HG03280 (cell line): ENCODE measurements around the gene OR5A1.
"Not testable (repeated sequence)": the region's sequence is repeated elsewhere in the genome, so short reads cannot be mapped to it uniquely, and the experiment has no call there.

Experiments
- ATAC-seq: cut with Tn5 transposase; IDR thresholded peaks from one replicate; pipeline ENCODE4 v1.9.1; 2021; ENCODE audit warnings: mild to moderate bottlenecking, moderate library complexity; ENCODE audit not compliant: unreplicated experiment

OR5A1 gene

GRCh38 chr11:59436169-59436568, at the start of gene OR5A1:
Gene OR5A1 (plus strand): TSS chr11:59436469. CDS start chr11:59443169, 6,700 bp downstream.
- ATAC-seq, result no peak

- ATAC-seq, result no peak
These were observed 42.1 kb upstream of the OR5A1 start for GRCh38 chr11:59394186-59394585.

- no peak for ATAC-seq
These were observed 35.6 kb upstream of the OR5A1 start for GRCh38 chr11:59400461-59401261.

- ATAC-seq, result no peak
These were observed 35.1 kb upstream of the OR5A1 start for GRCh38 chr11:59401262-59401552.

GRCh38 chr11:59403546-59403945, 32.7 kb upstream of the OR5A1 start:
- ATAC-seq, result no peak

- ATAC-seq, result no peak
These were observed 22.6 kb upstream of the OR5A1 start for GRCh38 chr11:59413646-59414045.

GRCh38 chr11:59415111-59415510, 21.2 kb upstream of the OR5A1 start:
- ATAC-seq, result no peak

GRCh38 chr11:59416613-59417012, 19.7 kb upstream of the OR5A1 start:
- ATAC-seq, result no peak

- ATAC-seq, result no peak
These were observed 19.2 kb upstream of the OR5A1 start for GRCh38 chr11:59417023-59417422.

- ATAC-seq, result no peak
These were observed 18.1 kb upstream of the OR5A1 start for GRCh38 chr11:59418156-59418555.

- ATAC-seq, result no peak
These were observed 12.4 kb upstream of the OR5A1 start for GRCh38 chr11:59423835-59424234.

GRCh38 chr11:59425131-59425530, 11.1 kb upstream of the OR5A1 start:
- ATAC-seq, result no peak

GRCh38 chr11:59426361-59427067, 9.8 kb upstream of the OR5A1 start, which contains the start of gene OR5A2:
Gene OR5A2 (minus strand): TSS chr11:59426413. CDS start chr11:59422953, 3,460 bp downstream.
- ATAC-seq, result no peak

- ATAC-seq, result no peak
These were observed 9.2 kb upstream of the OR5A1 start for GRCh38 chr11:59427068-59427382.

- ATAC-seq, result peak; percentile 83
These were observed 6.2 kb upstream of the OR5A1 start for GRCh38 chr11:59429924-59430516.

GRCh38 chr11:59437770-59438169, 1.5 kb downstream of the OR5A1 start:
- ATAC-seq, result no peak

- ATAC-seq, result not testable (repeated sequence)
These were observed 9.4 kb downstream of the OR5A1 start for GRCh38 chr11:59445624-59446023.

GRCh38 chr11:59448484-59448883, 12.2 kb downstream of the OR5A1 start:
- ATAC-seq, result no peak

GRCh38 chr11:59456661-59457060, 20.4 kb downstream of the OR5A1 start, which contains the start of gene OR4D6:
Gene OR4D6 (plus strand): TSS chr11:59456961. CDS start chr11:59456961, 0 bp downstream.
- ATAC-seq, result no peak

GRCh38 chr11:59459916-59460315, 23.6 kb downstream of the OR5A1 start:
- ATAC-seq, result no peak

GRCh38 chr11:59463190-59463641, 26.9 kb downstream of the OR5A1 start:
- no peak for ATAC-seq

GRCh38 chr11:59473015-59473414, 36.7 kb downstream of the OR5A1 start, which contains the start of gene OR4D10:
Gene OR4D10 (plus strand): TSS chr11:59473315. CDS start chr11:59477430, 4,115 bp downstream.
- ATAC-seq, result no peak
